Neuronal stem cell (in vitro differentiated cells): ENCODE data around the gene MPPED2.

Experiments
- DNase-seq: peaks from one replicate; pipeline ENCODE4 v3.0.0-alpha.2; 2013; ENCODE audit warnings: low spot score
- H2AFZ ChIP-seq: one replicate; pipeline ENCODE4 v1.6.1; 2013; ENCODE audit warnings: mild to moderate bottlenecking, low read length, inconsistent platforms
- H2AK5ac ChIP-seq: 2 replicates; pipeline ENCODE4 v1.6.1; 2013; ENCODE audit warnings: low read depth, mild to moderate bottlenecking, inconsistent platforms, low read length, moderate library complexity, mixed read lengths
- H2BK120ac ChIP-seq: 2 replicates; pipeline ENCODE4 v1.6.1; 2013; ENCODE audit warnings: low read depth, mild to moderate bottlenecking, inconsistent platforms, low read length, moderate library complexity, mixed read lengths
- H2BK12ac ChIP-seq: one replicate; pipeline ENCODE4 v1.6.1; 2013; ENCODE audit warnings: low read length, inconsistent platforms
- H2BK15ac ChIP-seq: 2 replicates; pipeline ENCODE4 v1.6.1; 2013; ENCODE audit warnings: mild to moderate bottlenecking, low read length, inconsistent platforms, mixed read lengths
- H2BK5ac ChIP-seq: one replicate; pipeline ENCODE4 v1.6.1; 2013; ENCODE audit warnings: inconsistent platforms, mild to moderate bottlenecking, low read length, moderate library complexity
- H3K14ac ChIP-seq: one replicate; pipeline ENCODE4 v1.6.1; 2013; ENCODE audit warnings: low read length, inconsistent platforms
- H3K18ac ChIP-seq: 2 replicates; pipeline ENCODE4 v1.6.1; 2013; ENCODE audit warnings: low read length, inconsistent platforms
- H3K23ac ChIP-seq: 2 replicates; pipeline ENCODE4 v1.6.1; 2013; ENCODE audit warnings: low read depth, mild to moderate bottlenecking, mixed read lengths, low read length, inconsistent platforms; ENCODE audit not compliant: poor library complexity
- H3K27ac ChIP-seq: replicated peaks from 3 replicates; pipeline ENCODE4 v1.5.1; 2013; ENCODE audit warnings: low read length, inconsistent platforms
- H3K27me3 ChIP-seq, 3 experiments: 2 replicates each; pipeline ENCODE4 v1.6.1; 2013; ENCODE audit warnings: low read length in 3 of 3, mild to moderate bottlenecking in 2 of 3, inconsistent platforms in 1 of 3, low read depth in 1 of 3, mixed read lengths in 1 of 3, moderate library complexity in 1 of 3; ENCODE audit not compliant: control insufficient read depth in 3 of 3, insufficient read depth in 3 of 3
- H3K36me3 ChIP-seq, 2 donors: replicated peaks in 1 of 2; 2 replicates each; pipeline ENCODE4 v1.6.1; 2013; ENCODE audit warnings: low read length in 2 of 2; ENCODE audit not compliant: control insufficient read depth in 2 of 2, insufficient read depth in 2 of 2
- H3K4ac ChIP-seq: 2 replicates; pipeline ENCODE4 v1.6.1; 2013; ENCODE audit warnings: inconsistent platforms, mild to moderate bottlenecking, low read length, moderate library complexity
- H3K4me1 ChIP-seq, 2 donors: 1 replicate in 1 of 2; 2 replicates in 1 of 2; pipeline ENCODE4 v1.6.1; 2013; ENCODE audit warnings: low read length in 2 of 2, low read depth in 1 of 2; ENCODE audit not compliant: control insufficient read depth in 2 of 2, insufficient read depth in 1 of 2
- H3K4me2 ChIP-seq: one replicate; pipeline ENCODE4 v1.6.1; 2013; ENCODE audit warnings: mild to moderate bottlenecking, low read length, inconsistent platforms; ENCODE audit not compliant: insufficient read depth, poor library complexity, severe bottlenecking
- H3K4me3 ChIP-seq, 2 donors: 2 replicates each; pipeline ENCODE4 v1.5.1; 2013; ENCODE audit warnings: low read length in 2 of 2, mild to moderate bottlenecking in 2 of 2, inconsistent platforms in 1 of 2, moderate library complexity in 1 of 2
- H3K79me1 ChIP-seq: one replicate; pipeline ENCODE4 v1.6.1; 2013; ENCODE audit warnings: low read depth, mild to moderate bottlenecking, inconsistent platforms, low read length, moderate library complexity
- H3K9ac ChIP-seq: one replicate; pipeline ENCODE4 v1.6.1; 2013; ENCODE audit warnings: mild to moderate bottlenecking, low read depth, low read length, inconsistent platforms; ENCODE audit not compliant: poor library complexity
- H3K9me3 ChIP-seq, 2 donors: replicated peaks in 1 of 2; 2 replicates each; pipeline versions ENCODE3 to v1.6.1; 2013; ENCODE audit warnings: low read length in 2 of 2, mild to moderate bottlenecking in 2 of 2, inconsistent platforms in 1 of 2, low read depth in 1 of 2, mixed read lengths in 1 of 2, moderate library complexity in 1 of 2; ENCODE audit not compliant: control insufficient read depth in 2 of 2, insufficient read depth in 1 of 2
- H4K8ac ChIP-seq: one replicate; pipeline ENCODE4 v1.6.1; 2013; ENCODE audit warnings: low read depth, mild to moderate bottlenecking, inconsistent platforms, low read length, moderate library complexity
- H4K91ac ChIP-seq: one replicate; pipeline ENCODE4 v1.6.1; 2013; ENCODE audit warnings: low read length, low read depth, mild to moderate bottlenecking, inconsistent platforms; ENCODE audit not compliant: poor library complexity
- WGBS, 2 donors: extraction: QIAGEN DNeasy Blood & Tissue Kit; methylation state at CpG; one replicate each; pipeline ENCODE4 v1.1.7; 2013; ENCODE audit warnings: missing lambda C conversion rate in 2 of 2, mixed read lengths in 1 of 2; ENCODE audit not compliant: insufficient read length in 2 of 2, insufficient replicate concordance in 1 of 2; ENCODE audit errors: extremely low coverage in 2 of 2; 5-methylcytosine and 5-hydroxymethylcytosine counted together

MPPED2 gene

GRCh38 chr11:30526558-30526957, 59.6 kb downstream of the MPPED2 start:
- Histone ChIP-seq H3K4ac (no peak overlapping the region), H3K9ac (no peak overlapping the region), H3K27me3 (no peaks in the 10 kb centered on the region), H3K79me1 (no peaks in the 10 kb centered on the region), H3K4me1 (peaks cover 0 to 3% of the 10 kb centered on the region in 2 donors), H3K14ac (no peak overlapping the region), H4K8ac (no peak overlapping the region), H2BK5ac (no peak overlapping the region), H3K4me3 (no peak overlapping the region), H3K18ac (no peak overlapping the region), H3K27ac (no peak overlapping the region), H2BK15ac (no peak overlapping the region), H2BK12ac (no peak overlapping the region), H3K23ac (no peak overlapping the region), H3K4me2 (no peak overlapping the region), H2BK120ac (no peak overlapping the region), H3K36me3 (no peaks in the 10 kb centered on the region), H2AK5ac (no peak overlapping the region), H3K9me3 (no peaks in the 10 kb centered on the region), H2AFZ (no peak overlapping the region), H4K91ac (no peak overlapping the region)
- no CpG with 5 or more reads among the region's 3 CpGs for WGBS, 2 donors
- no peak for DNase-seq

DNA sequence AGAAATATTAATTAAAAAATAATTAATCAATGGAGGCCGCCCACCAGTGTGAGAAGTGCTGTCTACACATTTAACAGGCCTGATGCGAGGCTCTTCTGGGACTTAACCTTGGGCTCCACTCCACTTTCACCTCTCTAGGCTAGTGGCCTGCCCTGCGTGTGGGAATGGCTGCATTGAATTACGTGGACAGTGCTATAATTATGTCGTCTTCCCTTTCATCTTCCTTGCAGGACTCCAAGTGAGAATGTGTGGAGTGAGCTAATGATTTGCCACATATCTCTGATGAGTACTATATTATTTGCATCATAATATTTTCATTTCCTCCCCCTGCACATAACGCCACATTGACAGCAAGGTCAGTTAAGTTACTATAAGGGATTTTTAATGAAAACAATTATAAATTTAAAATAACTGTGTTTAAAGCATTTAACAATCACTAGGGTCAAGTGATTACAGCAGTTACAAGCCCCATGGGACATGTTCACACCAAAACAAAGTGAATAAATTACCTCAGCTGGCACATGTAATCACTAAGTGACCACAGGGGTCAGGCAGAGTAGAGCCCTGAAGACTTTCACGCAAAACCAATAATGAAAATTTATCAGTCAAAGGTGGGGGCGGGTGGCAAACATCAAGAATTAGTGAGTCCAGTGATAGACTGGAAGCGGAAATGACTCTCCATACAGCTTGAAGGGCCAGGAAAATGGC, 63.5 kb downstream of the MPPED2 start:
- Histone ChIP-seq H3K36me3 (no peaks in the 10 kb centered on the region), H3K9ac (no peak overlapping the region), H2BK120ac (no peak overlapping the region), H3K14ac (no peak overlapping the region), H3K4me1 (peaks cover 0 to 4% of the 10 kb centered on the region in 2 donors), H3K27me3 (no peaks in the 10 kb centered on the region), H2AFZ (no peak overlapping the region), H3K4me3 (no peak overlapping the region), H3K4ac (no peak overlapping the region), H2BK12ac (no peak overlapping the region), H3K4me2 (no peak overlapping the region), H2BK15ac (no peak overlapping the region), H2BK5ac (no peak overlapping the region), H3K27ac (no peak overlapping the region), H3K18ac (no peak overlapping the region), H2AK5ac (no peak overlapping the region), H3K23ac (no peak overlapping the region), H3K79me1 (no peaks in the 10 kb centered on the region), H3K9me3 (no peaks in the 10 kb centered on the region), H4K8ac (no peak overlapping the region), H4K91ac (no peak overlapping the region)
- no peak for DNase-seq
- no CpG with 5 or more reads among the region's 9 CpGs for WGBS, 2 donors

DNA sequence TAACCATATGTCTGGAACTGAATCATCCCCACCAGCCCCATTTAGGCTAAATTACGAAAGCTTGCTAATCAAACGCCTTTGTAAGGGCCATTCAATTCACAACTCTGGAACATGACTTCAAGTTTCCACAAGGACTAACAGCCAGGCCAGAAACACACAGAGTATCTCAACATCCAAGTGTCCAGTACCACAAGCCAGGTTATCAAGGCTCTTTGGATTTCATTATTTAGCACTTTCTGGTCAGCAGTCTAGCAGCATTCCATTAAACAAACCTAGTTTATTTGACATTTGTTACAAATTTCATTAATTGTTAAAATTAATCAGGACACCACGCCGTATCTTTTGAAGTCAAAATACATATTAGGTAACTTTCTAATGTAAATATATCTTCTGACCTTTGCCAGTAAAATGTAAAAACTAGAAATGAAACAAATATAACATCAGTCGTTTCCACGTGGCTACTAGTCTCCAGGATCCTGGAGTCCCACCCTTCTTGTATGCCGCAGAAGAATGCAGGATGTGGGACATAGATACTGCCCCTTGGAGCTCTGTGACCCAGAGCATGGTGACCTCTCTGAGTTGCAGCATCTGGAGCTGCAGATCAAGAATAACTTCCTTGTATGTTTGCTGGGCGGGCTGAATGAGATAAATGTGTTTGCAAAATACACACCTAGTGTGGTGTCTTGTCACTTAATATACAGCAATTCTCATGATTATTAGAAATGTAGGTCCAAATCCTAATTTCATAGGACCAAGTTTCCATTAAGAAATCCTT, 64.7 kb downstream of the MPPED2 start:
- Histone ChIP-seq H3K18ac (no peak overlapping the region), H3K4me1 (peaks cover 0 to 2% of the 10 kb centered on the region in 2 donors), H3K23ac (no peak overlapping the region), H3K36me3 (no peaks in the 10 kb centered on the region), H2AK5ac (no peak overlapping the region), H2AFZ (no peak overlapping the region), H3K27me3 (no peaks in the 10 kb centered on the region), H2BK5ac (no peak overlapping the region), H3K14ac (no peak overlapping the region), H2BK120ac (no peak overlapping the region), H2BK15ac (no peak overlapping the region), H3K4me2 (no peak overlapping the region), H3K27ac (no peak overlapping the region), H4K8ac (no peak overlapping the region), H2BK12ac (no peak overlapping the region), H4K91ac (no peak overlapping the region), H3K9ac (no peak overlapping the region), H3K4ac (no peak overlapping the region), H3K9me3 (no peaks in the 10 kb centered on the region), H3K4me3 (no peak overlapping the region), H3K79me1 (no peaks in the 10 kb centered on the region)
- WGBS, 2 donors = no CpG with 5 or more reads among the region's 8 CpGs
- DNase-seq = no peak

- Histone ChIP-seq H2AK5ac (no peak overlapping the region), H4K8ac (no peak overlapping the region), H2BK15ac (no peak overlapping the region), H3K9me3 (no peaks in the 10 kb centered on the region), H3K14ac (no peak overlapping the region), H3K27ac (no peak overlapping the region), H3K4me3 (no peak overlapping the region), H3K27me3 (no peaks in the 10 kb centered on the region), H3K4me1 (peaks cover 0 to 6% of the 10 kb centered on the region in 2 donors), H3K4ac (no peak overlapping the region), H3K4me2 (no peak overlapping the region), H4K91ac (no peak overlapping the region), H3K9ac (no peak overlapping the region), H2BK120ac (no peak overlapping the region), H3K79me1 (no peaks in the 10 kb centered on the region), H2BK5ac (no peak overlapping the region), H2BK12ac (no peak overlapping the region), H3K36me3 (no peaks in the 10 kb centered on the region), H2AFZ (no peak overlapping the region), H3K18ac (no peak overlapping the region), H3K23ac (no peak overlapping the region)
- WGBS, 2 donors = no CpG with 5 or more reads among the region's 1 CpG
- DNase-seq = no peak
Measured at GRCh38 chr11:30513087-30513486, 73.1 kb downstream of the MPPED2 start.
